HepG2 (cell line): Measurements from ENCODE around the gene PCSK6. TPM values are rescaled to one million over a fixed set of nuclear protein-coding genes. Genes with fewer than 3 reads are reported as not detected.
A peak's percentile ranks its signal among the peaks of the same experiment; 100 is the strongest.

Source experiments
- ARID2 ChIP-seq: sonication (generic); formaldehyde crosslinking; IDR thresholded peaks from 2 replicates; pipeline ENCODE4 v1.8.1; 2022; ENCODE audit warnings: mild to moderate bottlenecking, missing genetic modification reagents, borderline replicate concordance
- MED1 ChIP-seq: sonication (generic); formaldehyde crosslinking; IDR thresholded peaks from 2 replicates; pipeline ENCODE4 v1.4.0; 2020; ENCODE audit warnings: missing genetic modification reagents
- MTF2 ChIP-seq: sonication (generic); formaldehyde crosslinking; IDR thresholded peaks from 2 replicates; pipeline ENCODE4 v1.5.0; 2020; ENCODE audit warnings: missing genetic modification reagents, borderline replicate concordance
- SOX5 ChIP-seq: IDR thresholded peaks from 2 replicates; pipeline ENCODE4 v1.6.1; 2016; ENCODE audit warnings: borderline replicate concordance
- polyA plus RNA-seq, 8 experiments: library from polyadenylated mRNA; depleted of rRNA in 3 of 8; stranded (reverse) in 7 of 8; unstranded in 1 of 8; fragments of >200 nt; fragmentation: Illumina TruSeq in 4 of 8; extraction: Trizol in 4 of 8; gene quantifications; 2 replicates each; pipeline versions ENCODE4 v1.2.1 to v1.2.3, GENCODE V29; 2011 to 2016; ENCODE audit warnings: low read depth in 4 of 8, missing spikeins in 1 of 8, mixed read lengths in 1 of 8; ENCODE audit not compliant: insufficient read depth in 1 of 8
- total RNA-seq, 5 experiments: library from RNA; depleted of rRNA; stranded (reverse); fragments of >200 nt; fragmentation: Illumina TruSeq; extraction: Trizol; gene quantifications; 2 replicates each; pipeline ENCODE4 v1.2.3, GENCODE V29; 2016; ENCODE audit warnings: low read depth in 1 of 5
- TF ChIP-seq, protein P1 (sequence below): sonication (generic); formaldehyde crosslinking; IDR thresholded peaks from 2 replicates; pipeline ENCODE4 v1.8.0; 2022; ENCODE audit warnings: missing genetic modification reagents, mild to moderate bottlenecking, moderate library complexity, borderline replicate concordance
- TF ChIP-seq, protein P2 (sequence below): sonication (generic); formaldehyde crosslinking; IDR thresholded peaks from 2 replicates; pipeline ENCODE4 v1.5.0; 2020; ENCODE audit warnings: mild to moderate bottlenecking, missing genetic modification reagents
- TF ChIP-seq, protein P3 (sequence below): sonication (generic); formaldehyde crosslinking; IDR thresholded peaks from 2 replicates; pipeline ENCODE4 v1.8.0; 2022; ENCODE audit warnings: mild to moderate bottlenecking, missing genetic modification reagents, borderline replicate concordance
- TF ChIP-seq, protein P4 (sequence below): sonication (generic); formaldehyde crosslinking; IDR thresholded peaks from 2 replicates; pipeline ENCODE4 v1.4.0; 2020; ENCODE audit warnings: mild to moderate bottlenecking, missing genetic modification reagents
- TF ChIP-seq, protein P5 (sequence below), 2 experiments: sonication (generic) in 1 of 2; formaldehyde crosslinking in 1 of 2; IDR thresholded peaks; 2 replicates each; pipeline versions ENCODE4 v1.4.0 to v1.6.1; 2018 to 2020; ENCODE audit warnings: missing genetic modification reagents in 2 of 2, borderline replicate concordance in 1 of 2, low read depth in 1 of 2, mild to moderate bottlenecking in 1 of 2, missing biosample characterization in 1 of 2
- TF ChIP-seq, protein P6 (sequence below), 2 experiments: fragments of 450-650 bp in 1 of 2; sonication (generic) in 1 of 2; formaldehyde crosslinking; IDR thresholded peaks; 2 replicates each; pipeline versions ENCODE4 v1.5.0 to v1.8.0; 2020 to 2022; ENCODE audit warnings: mild to moderate bottlenecking in 1 of 2, missing genetic modification reagents in 1 of 2
- TF ChIP-seq, protein P7 (sequence below): sonication (generic); formaldehyde crosslinking; IDR thresholded peaks from 2 replicates; pipeline ENCODE4 v1.5.1; 2020; ENCODE audit warnings: mild to moderate bottlenecking, missing genetic modification reagents, borderline replicate concordance

PCSK6 gene
- total and polyA plus RNA-seq, 2 of the 13 experiments (the other 11 are each of a cell fraction or from before 2014, with no cell fraction given), result 56.5 to 155 TPM

DNA sequence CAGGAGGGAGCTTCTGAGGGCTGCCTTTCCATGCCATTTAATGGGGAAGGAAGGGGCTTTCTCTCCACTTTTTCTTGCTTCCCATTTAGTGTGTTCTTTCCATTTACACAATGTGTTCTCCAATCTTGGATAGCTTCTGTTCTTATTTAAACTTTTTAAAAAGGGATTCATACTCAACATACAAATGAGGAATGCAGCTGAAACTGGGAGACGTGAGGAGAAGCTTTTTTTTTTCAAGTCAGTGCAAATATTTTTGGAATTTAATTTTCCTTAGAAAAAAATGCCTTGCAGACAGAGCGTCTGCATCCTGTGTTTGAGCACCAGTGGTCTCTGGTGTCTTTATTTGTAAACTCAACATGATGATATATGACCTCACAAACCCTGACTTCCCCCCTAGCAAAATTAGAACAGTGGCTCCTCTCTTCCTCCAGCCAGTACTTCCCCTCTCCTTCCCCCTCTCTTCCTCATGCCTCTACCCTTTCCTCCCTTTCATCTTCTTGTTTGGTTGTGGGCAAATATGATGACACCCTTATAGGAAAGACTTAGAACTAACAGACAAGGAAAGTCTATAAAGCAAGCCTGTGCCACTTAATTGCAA is 48.1 kb upstream of the PCSK6 start (continued):
- TF ChIP-seq, protein P1, sequence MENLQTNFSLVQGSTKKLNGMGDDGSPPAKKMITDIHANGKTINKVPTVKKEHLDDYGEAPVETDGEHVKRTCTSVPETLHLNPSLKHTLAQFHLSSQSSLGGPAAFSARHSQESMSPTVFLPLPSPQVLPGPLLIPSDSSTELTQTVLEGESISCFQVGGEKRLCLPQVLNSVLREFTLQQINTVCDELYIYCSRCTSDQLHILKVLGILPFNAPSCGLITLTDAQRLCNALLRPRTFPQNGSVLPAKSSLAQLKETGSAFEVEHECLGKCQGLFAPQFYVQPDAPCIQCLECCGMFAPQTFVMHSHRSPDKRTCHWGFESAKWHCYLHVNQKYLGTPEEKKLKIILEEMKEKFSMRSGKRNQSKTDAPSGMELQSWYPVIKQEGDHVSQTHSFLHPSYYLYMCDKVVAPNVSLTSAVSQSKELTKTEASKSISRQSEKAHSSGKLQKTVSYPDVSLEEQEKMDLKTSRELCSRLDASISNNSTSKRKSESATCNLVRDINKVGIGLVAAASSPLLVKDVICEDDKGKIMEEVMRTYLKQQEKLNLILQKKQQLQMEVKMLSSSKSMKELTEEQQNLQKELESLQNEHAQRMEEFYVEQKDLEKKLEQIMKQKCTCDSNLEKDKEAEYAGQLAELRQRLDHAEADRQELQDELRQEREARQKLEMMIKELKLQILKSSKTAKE (CRISPR knock-in tag), result peak; percentile 35; the same call in 1 of the 2 replicates
- TF ChIP-seq, protein P2, sequence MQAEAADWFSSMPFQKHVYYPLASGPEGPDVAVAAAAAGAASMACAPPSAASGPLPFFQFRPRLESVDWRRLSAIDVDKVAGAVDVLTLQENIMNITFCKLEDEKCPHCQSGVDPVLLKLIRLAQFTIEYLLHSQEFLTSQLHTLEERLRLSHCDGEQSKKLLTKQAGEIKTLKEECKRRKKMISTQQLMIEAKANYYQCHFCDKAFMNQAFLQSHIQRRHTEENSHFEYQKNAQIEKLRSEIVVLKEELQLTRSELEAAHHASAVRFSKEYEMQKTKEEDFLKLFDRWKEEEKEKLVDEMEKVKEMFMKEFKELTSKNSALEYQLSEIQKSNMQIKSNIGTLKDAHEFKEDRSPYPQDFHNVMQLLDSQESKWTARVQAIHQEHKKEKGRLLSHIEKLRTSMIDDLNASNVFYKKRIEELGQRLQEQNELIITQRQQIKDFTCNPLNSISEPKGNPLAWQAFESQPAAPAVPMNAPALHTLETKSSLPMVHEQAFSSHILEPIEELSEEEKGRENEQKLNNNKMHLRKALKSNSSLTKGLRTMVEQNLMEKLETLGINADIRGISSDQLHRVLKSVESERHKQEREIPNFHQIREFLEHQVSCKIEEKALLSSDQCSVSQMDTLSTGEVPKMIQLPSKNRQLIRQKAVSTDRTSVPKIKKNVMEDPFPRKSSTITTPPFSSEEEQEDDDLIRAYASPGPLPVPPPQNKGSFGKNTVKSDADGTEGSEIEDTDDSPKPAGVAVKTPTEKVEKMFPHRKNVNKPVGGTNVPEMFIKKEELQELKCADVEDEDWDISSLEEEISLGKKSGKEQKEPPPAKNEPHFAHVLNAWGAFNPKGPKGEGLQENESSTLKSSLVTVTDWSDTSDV (CRISPR knock-in tag), result no peak
- TF ChIP-seq MTF2 (CRISPR knock-in tag), result no peak
- TF ChIP-seq, protein P3, sequence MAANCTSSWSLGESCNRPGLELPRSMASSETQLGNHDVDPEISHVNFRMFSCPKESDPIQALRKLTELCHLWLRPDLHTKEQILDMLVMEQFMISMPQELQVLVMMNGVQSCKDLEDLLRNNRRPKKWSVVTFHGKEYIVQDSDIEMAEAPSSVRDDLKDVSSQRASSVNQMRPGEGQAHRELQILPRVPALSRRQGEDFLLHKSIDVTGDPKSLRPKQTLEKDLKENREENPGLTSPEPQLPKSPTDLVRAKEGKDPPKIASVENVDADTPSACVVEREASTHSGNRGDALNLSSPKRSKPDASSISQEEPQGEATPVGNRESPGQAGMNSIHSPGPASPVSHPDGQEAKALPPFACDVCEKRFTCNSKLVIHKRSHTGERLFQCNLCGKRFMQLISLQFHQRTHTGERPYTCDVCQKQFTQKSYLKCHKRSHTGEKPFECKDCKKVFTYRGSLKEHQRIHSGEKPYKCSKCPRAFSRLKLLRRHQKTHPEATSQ (CRISPR knock-in tag), result no peak
- peak; percentile 8; the same call in 1 of the 2 replicates for TF ChIP-seq SOX5 (CRISPR knock-in tag)
- TF ChIP-seq, protein P4, sequence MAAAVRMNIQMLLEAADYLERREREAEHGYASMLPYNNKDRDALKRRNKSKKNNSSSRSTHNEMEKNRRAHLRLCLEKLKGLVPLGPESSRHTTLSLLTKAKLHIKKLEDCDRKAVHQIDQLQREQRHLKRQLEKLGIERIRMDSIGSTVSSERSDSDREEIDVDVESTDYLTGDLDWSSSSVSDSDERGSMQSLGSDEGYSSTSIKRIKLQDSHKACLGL (CRISPR knock-in tag), result no peak
- TF ChIP-seq, protein P5, sequence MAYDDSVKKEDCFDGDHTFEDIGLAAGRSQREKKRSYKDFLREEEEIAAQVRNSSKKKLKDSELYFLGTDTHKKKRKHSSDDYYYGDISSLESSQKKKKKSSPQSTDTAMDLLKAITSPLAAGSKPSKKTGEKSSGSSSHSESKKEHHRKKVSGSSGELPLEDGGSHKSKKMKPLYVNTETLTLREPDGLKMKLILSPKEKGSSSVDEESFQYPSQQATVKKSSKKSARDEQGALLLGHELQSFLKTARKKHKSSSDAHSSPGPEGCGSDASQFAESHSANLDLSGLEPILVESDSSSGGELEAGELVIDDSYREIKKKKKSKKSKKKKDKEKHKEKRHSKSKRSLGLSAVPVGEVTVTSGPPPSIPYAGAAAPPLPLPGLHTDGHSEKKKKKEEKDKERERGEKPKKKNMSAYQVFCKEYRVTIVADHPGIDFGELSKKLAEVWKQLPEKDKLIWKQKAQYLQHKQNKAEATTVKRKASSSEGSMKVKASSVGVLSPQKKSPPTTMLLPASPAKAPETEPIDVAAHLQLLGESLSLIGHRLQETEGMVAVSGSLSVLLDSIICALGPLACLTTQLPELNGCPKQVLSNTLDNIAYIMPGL (CRISPR knock-in tag; IDR thresholded peaks at IDR 0.05; ENCODE audit: borderline replicate concordance in 1 of 2, low read depth in 1 of 2), result no peak
- TF ChIP-seq, protein P6, sequence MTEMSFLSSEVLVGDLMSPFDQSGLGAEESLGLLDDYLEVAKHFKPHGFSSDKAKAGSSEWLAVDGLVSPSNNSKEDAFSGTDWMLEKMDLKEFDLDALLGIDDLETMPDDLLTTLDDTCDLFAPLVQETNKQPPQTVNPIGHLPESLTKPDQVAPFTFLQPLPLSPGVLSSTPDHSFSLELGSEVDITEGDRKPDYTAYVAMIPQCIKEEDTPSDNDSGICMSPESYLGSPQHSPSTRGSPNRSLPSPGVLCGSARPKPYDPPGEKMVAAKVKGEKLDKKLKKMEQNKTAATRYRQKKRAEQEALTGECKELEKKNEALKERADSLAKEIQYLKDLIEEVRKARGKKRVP (CRISPR knock-in tag; IDR thresholded peaks at IDR 0.05), result no peak
- peak; percentile 63 for TF ChIP-seq MED1 (CRISPR knock-in tag)
- TF ChIP-seq ARID2 (CRISPR knock-in tag), result no peak
- TF ChIP-seq, protein P7, sequence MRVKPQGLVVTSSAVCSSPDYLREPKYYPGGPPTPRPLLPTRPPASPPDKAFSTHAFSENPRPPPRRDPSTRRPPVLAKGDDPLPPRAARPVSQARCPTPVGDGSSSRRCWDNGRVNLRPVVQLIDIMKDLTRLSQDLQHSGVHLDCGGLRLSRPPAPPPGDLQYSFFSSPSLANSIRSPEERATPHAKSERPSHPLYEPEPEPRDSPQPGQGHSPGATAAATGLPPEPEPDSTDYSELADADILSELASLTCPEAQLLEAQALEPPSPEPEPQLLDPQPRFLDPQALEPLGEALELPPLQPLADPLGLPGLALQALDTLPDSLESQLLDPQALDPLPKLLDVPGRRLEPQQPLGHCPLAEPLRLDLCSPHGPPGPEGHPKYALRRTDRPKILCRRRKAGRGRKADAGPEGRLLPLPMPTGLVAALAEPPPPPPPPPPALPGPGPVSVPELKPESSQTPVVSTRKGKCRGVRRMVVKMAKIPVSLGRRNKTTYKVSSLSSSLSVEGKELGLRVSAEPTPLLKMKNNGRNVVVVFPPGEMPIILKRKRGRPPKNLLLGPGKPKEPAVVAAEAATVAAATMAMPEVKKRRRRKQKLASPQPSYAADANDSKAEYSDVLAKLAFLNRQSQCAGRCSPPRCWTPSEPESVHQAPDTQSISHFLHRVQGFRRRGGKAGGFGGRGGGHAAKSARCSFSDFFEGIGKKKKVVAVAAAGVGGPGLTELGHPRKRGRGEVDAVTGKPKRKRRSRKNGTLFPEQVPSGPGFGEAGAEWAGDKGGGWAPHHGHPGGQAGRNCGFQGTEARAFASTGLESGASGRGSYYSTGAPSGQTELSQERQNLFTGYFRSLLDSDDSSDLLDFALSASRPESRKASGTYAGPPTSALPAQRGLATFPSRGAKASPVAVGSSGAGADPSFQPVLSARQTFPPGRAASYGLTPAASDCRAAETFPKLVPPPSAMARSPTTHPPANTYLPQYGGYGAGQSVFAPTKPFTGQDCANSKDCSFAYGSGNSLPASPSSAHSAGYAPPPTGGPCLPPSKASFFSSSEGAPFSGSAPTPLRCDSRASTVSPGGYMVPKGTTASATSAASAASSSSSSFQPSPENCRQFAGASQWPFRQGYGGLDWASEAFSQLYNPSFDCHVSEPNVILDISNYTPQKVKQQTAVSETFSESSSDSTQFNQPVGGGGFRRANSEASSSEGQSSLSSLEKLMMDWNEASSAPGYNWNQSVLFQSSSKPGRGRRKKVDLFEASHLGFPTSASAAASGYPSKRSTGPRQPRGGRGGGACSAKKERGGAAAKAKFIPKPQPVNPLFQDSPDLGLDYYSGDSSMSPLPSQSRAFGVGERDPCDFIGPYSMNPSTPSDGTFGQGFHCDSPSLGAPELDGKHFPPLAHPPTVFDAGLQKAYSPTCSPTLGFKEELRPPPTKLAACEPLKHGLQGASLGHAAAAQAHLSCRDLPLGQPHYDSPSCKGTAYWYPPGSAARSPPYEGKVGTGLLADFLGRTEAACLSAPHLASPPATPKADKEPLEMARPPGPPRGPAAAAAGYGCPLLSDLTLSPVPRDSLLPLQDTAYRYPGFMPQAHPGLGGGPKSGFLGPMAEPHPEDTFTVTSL (CRISPR knock-in tag), result no peak
